Measurements from ENCODE around the gene CLDN24. TPM values are rescaled to one million over a fixed set of nuclear protein-coding genes. Genes with fewer than 3 reads are reported as not detected.
A peak's percentile ranks its signal among the peaks of the same experiment; 100 is the strongest.

The CLDN24 gene
- total RNA-seq = not detected in 2 replicates

DNA sequence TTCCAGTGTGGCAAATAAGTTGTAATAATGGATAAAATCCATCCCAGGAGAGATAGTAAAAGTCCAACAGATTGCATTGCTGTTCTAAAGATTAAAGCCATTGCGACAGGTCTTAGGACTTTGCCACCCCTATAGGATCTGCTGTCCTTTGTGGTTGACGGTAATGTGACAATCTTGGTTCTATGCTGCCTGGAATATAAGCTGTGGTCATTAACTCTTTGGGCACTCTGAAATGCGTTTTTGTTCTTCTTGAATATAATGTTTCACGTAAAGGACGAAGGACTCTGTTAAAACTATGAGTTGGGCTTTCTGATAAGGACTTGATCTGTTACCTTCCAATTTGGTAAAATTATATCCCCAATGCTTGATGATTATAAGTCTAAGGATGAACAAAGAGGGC lies at the start of gene CLDN24:
Gene CLDN24, minus strand, starts transcription at position 101 of the 400 bp plus-strand sequence. Its CDS starts 0 bp downstream, at position 101.
- no peak within 1 kb of the TSS for H3K4me3 ChIP-seq (ENCODE audit: low read depth, low read length)
- DNase-seq (ENCODE audit: low read depth) = no peak
- TF ChIP-seq, protein P1, sequence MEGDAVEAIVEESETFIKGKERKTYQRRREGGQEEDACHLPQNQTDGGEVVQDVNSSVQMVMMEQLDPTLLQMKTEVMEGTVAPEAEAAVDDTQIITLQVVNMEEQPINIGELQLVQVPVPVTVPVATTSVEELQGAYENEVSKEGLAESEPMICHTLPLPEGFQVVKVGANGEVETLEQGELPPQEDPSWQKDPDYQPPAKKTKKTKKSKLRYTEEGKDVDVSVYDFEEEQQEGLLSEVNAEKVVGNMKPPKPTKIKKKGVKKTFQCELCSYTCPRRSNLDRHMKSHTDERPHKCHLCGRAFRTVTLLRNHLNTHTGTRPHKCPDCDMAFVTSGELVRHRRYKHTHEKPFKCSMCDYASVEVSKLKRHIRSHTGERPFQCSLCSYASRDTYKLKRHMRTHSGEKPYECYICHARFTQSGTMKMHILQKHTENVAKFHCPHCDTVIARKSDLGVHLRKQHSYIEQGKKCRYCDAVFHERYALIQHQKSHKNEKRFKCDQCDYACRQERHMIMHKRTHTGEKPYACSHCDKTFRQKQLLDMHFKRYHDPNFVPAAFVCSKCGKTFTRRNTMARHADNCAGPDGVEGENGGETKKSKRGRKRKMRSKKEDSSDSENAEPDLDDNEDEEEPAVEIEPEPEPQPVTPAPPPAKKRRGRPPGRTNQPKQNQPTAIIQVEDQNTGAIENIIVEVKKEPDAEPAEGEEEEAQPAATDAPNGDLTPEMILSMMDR (conservative IDR thresholded peaks at IDR 0.05; ENCODE audit: low read depth, low read length) = no peak

DNA sequence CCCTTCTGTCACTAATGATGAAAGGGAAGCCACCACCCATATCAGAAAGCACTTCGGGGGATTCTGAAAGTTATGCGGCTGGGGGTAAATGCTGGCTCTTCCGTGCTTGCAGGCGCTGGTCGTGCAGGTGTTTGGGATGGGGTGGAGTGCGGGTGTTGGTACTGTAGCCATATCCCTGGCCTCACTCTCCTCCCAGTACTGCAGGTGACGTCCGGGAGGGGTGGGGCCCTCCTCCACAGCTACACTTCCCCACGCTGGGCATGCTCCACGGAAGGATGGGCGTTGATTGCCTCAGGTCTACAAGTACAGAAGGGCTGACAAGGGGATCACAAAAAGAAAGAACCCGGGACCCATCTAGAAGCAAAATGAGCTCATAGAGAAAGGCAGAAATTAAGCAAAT lies 48.6 kb upstream of the CLDN24 start:
- H3K4me3 ChIP-seq (ENCODE audit: low read depth, low read length) = no peak overlapping the region
- DNase-seq (ENCODE audit: low read depth) = no peak
- TF ChIP-seq, protein P1 (conservative IDR thresholded peaks at IDR 0.05; ENCODE audit: low read depth, low read length) = no peak

DNA sequence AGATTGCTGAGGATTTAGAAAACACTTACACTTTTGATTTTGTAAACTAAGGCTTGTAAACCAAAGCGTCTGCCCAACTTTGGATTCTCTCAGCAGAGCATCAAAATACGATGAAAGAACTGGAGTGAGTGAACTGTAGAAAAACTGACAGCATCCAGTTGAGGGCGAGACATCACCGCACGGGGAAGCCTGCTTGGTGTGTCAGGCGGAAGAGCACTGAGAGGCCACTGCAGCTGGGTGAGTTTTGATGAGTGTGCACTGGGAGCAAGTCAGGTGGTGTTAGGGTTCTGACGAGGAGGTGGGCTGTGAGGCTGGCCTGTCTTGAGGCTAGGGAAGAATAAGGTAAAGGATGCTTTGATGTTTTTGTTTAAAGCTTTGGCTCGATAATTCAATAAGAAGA lies 46.8 kb upstream of the CLDN24 start:
- TF ChIP-seq, protein P1 (conservative IDR thresholded peaks at IDR 0.05; ENCODE audit: low read depth, low read length) = no peak
- DNase-seq (ENCODE audit: low read depth) = no peak
- H3K4me3 ChIP-seq (ENCODE audit: low read depth, low read length) = no peak overlapping the region

DNA sequence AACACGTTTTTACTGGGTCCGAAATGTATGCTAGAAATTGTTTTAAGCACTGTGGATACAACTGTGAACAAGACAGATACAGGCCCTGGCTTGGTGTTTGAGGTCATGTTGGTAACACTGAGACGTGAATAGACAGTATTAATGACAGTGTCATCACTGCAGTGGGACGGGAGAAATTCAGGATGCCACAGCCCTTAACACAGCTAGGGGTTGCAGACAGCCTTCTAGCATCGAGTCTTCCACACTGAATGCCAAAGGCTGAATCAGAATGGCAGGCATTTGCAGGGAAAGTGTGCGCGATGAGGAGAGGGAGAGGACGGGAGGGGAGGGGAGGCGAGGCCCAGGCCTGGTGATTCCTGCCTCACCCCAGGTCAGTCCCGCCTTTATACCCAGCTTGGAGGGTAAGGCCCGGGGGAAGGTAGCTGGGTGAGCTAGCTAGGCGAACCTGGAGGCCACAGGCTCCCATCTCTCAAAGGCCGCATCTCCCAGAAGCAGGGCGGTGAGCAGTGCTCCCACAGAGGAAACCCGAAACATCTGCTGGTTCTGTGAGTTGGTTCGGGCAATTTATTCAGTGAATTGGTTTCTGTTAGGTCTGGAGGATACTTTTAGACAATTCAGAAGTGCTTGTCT lies 44.1 kb upstream of the CLDN24 start:
- no peak for DNase-seq (ENCODE audit: low read depth)
- TF ChIP-seq, protein P1 (conservative IDR thresholded peaks at IDR 0.05; ENCODE audit: low read depth, low read length) = no peak
- no peak overlapping the region for H3K4me3 ChIP-seq (ENCODE audit: low read depth, low read length)

DNA sequence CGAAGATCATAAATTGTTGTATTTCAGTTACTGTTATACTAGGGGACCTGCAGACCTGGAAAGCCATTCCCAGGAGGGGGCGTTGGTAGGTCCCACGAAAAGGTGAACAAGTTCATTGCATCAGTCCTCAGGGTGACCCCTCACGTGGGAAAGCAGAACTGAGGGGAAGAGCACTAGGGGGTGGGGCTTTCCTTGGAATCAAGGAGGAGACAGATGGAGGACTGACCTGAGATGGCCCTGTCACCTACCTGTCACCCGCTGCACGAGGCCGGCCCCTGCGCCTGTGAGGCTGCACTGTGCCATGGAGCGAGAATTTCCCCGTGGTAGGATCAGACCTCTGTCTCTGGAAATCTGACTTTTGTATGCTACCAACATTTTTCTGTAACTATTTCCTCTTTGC lies 41.8 kb upstream of the CLDN24 start:
- DNase-seq (ENCODE audit: low read depth) = no peak
- TF ChIP-seq, protein P1 (conservative IDR thresholded peaks at IDR 0.05; ENCODE audit: low read depth, low read length) = no peak
- H3K4me3 ChIP-seq (ENCODE audit: low read depth, low read length) = no peak overlapping the region

DNA sequence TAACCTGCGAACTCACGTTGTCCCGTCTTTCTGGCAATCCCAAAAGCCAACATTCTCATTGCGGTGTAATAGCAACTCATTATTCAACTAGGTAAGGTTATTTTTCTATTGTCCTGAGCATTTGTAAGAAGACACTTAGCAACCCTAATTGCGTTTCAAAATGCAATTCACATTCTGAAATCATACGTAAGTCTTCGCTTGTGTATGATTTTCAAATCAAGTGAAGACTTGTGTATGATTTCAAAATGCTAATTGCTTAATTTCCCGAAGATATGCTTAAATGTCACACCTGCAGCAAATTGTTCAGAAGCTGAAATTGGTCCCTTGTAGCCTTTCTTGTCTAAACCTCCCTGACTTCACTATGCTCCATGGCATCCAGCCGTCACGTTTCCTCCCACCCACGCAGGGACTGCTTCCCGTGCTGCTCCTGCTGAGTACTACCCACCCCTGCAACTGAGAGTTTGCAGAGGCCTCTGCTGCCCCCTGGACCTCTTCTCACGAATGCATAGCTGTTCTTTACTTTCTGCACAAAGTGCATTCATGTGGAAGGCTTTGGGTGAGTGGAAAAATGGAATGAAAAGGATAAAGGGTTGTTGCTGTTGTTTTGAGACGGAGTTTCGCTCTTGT lies 40.8 kb upstream of the CLDN24 start:
- DNase-seq (ENCODE audit: low read depth) = no peak
- TF ChIP-seq, protein P1 (conservative IDR thresholded peaks at IDR 0.05; ENCODE audit: low read depth, low read length) = peak; percentile 49
- H3K4me3 ChIP-seq (ENCODE audit: low read depth, low read length) = no peak overlapping the region

DNA sequence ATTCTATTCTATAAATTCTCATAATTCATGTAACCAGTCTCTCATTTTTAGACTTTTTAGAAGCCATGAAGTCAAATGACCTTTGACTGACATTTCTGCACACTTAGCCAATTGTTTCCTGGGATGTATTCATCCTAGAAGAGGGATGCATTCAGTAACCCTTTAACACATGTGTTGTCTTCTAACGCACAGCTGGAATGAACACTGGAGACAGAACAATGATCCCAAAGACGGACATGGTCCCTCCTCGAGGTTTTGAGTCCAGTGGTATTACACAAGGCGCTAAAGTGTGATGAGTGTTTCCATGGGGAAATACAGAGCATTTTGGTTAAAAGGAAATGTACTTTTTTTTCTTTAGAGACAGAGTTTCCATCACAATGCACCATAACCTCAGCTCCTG lies 39.8 kb upstream of the CLDN24 start:
- DNase-seq (ENCODE audit: low read depth) = no peak
- TF ChIP-seq, protein P1 (conservative IDR thresholded peaks at IDR 0.05; ENCODE audit: low read depth, low read length) = no peak
- no peak overlapping the region for H3K4me3 ChIP-seq (ENCODE audit: low read depth, low read length)

All from epithelial cell of proximal tubule (primary cell).